GM12878 (cell line): ENCODE results near the gene FRRS1L. TPM values are rescaled to one million over a fixed set of nuclear protein-coding genes. Genes with fewer than 3 reads are reported as not detected.

Experiments
- ATAC-seq: fragments of 200-7000 bp; cut with Tn5 transposase; 3 replicates; pipeline ENCODE4 v1.9.1; 2020; ENCODE audit warnings: mild to moderate bottlenecking, moderate library complexity
- BruUV-seq: library from RNA; stranded (reverse); fragments of 400-500 nt; replicated peaks from 2 replicates; lab custom pipeline; 2021; lab: Mats Ljungman, UMichigan
- CTCF ChIA-PET: fragments of 300-600 bp; sonication (Branson Sonifier 250); formaldehyde crosslinking; extraction: SDS; loops from one replicate; lab custom pipeline; 2021; ENCODE audit warnings: inconsistent platforms; lab: Yijun Ruan, JAX
- POLR2A ChIA-PET: fragments of 350-600 bp; formaldehyde crosslinking; extraction: SDS; loops from one replicate; lab custom pipeline; 2021; ENCODE audit warnings: inconsistent platforms; lab: Charles Lee
- RAD21 ChIA-PET: fragments of 300-600 bp; sonication (Branson Sonifier 250); formaldehyde crosslinking; loops from one replicate; lab custom pipeline; 2023; ENCODE audit warnings: antibody characterized with exemption; ENCODE audit not compliant: unreplicated experiment; lab: Charles Lee
- SMC1A ChIA-PET: fragments of 300-600 bp; sonication (Branson Sonifier 250); formaldehyde crosslinking; loops from one replicate; lab custom pipeline; 2023; ENCODE audit not compliant: unreplicated experiment, uncharacterized antibody; lab: Charles Lee
- DNase-seq: peaks from one replicate; pipeline ENCODE4 v3.0.0-alpha.2; 2011; ENCODE audit warnings: low read depth, low spot score
- FAIRE-seq: peaks from 3 replicates; lab custom pipeline; 2011; peaks lifted over from hg19 to GRCh38; lab: Jason Lieb, UNC
- H2AFZ ChIP-seq: 2 replicates; pipeline ENCODE4 v1.6.0; 2011; ENCODE audit warnings: low read depth, low read length, control low read depth; ENCODE audit not compliant: control insufficient read depth
- H3K27ac ChIP-seq: 2 replicates; pipeline ENCODE4 v1.5.1; 2011; ENCODE audit warnings: control low read depth; ENCODE audit not compliant: control insufficient read depth, insufficient read depth
- H3K27me3 ChIP-seq, 2 experiments: replicated peaks in 1 of 2; 2 replicates each; pipeline versions ENCODE4 v1.6.0 to v1.6.1; 2011; ENCODE audit warnings: low read length in 1 of 2; ENCODE audit not compliant: control insufficient read depth in 2 of 2, insufficient read depth in 2 of 2
- H3K36me3 ChIP-seq, 2 experiments: 2 replicates each; pipeline ENCODE4 v1.5.1; 2011; ENCODE audit warnings: low read length in 1 of 2; ENCODE audit not compliant: control insufficient read depth in 2 of 2, insufficient read depth in 2 of 2
- H3K4me1 ChIP-seq: 2 replicates; pipeline ENCODE4 v1.6.1; 2011; ENCODE audit warnings: mild to moderate bottlenecking, low read length, moderate library complexity, mixed read lengths; ENCODE audit not compliant: control insufficient read depth, insufficient read depth
- H3K4me2 ChIP-seq: 2 replicates; pipeline ENCODE4 v1.6.0; 2011; ENCODE audit warnings: control low read depth; ENCODE audit not compliant: control insufficient read depth, insufficient read depth
- H3K4me3 ChIP-seq: fragments of 200-600 bp; sonication (generic); 2 replicates; pipeline ENCODE4 v1.5.1; 2016
- H3K79me2 ChIP-seq: 2 replicates; pipeline ENCODE4 v1.6.0; 2011; ENCODE audit warnings: low read length; ENCODE audit not compliant: control insufficient read depth, insufficient read depth
- H3K9ac ChIP-seq: 2 replicates; pipeline ENCODE4 v1.8.0; 2011; ENCODE audit warnings: low read length, control low read depth, mixed read lengths; ENCODE audit not compliant: control insufficient read depth, insufficient read depth
- H3K9me3 ChIP-seq: replicated peaks from 3 replicates; pipeline ENCODE4 v1.5.1; 2011; ENCODE audit warnings: mild to moderate bottlenecking, low read length; ENCODE audit not compliant: control insufficient read depth, insufficient read depth
- H4K20me1 ChIP-seq: 2 replicates; pipeline ENCODE4 v1.6.0; 2011; ENCODE audit not compliant: control insufficient read depth, insufficient read depth
- CBFB ChIP-seq: IDR thresholded peaks from 2 replicates; pipeline ENCODE4 v1.6.1; 2016; ENCODE audit warnings: antibody characterized with exemption, low read depth
- KAT2A ChIP-seq: conservative IDR thresholded peaks from 2 replicates; pipeline ENCODE4 v1.6.1; 2011; ENCODE audit warnings: low read depth, low read length; ENCODE audit not compliant: control insufficient read depth
- NR2C1 ChIP-seq: fragments of 450-650 bp; IDR thresholded peaks from 2 replicates; pipeline ENCODE4 v1.6.1; 2017; ENCODE audit warnings: antibody characterized with exemption, mild to moderate bottlenecking, moderate library complexity
- POU2F2 ChIP-seq: IDR thresholded peaks from 3 replicates; pipeline ENCODE4 v1.6.1; 2011; ENCODE audit warnings: low read depth, mild to moderate bottlenecking, low read length, borderline replicate concordance
- SIN3A ChIP-seq: IDR thresholded peaks from 2 replicates; pipeline ENCODE4 v1.6.1; 2012; ENCODE audit warnings: low read depth, low read length, improper control_type of control experiment
- SMAD1 ChIP-seq: fragments of 450-650 bp; IDR thresholded peaks from 2 replicates; pipeline ENCODE4 v1.6.1; 2018; ENCODE audit warnings: mild to moderate bottlenecking, low read depth; ENCODE audit not compliant: partially characterized antibody
- SREBF1 ChIP-seq: IDR thresholded peaks from 2 replicates; pipeline ENCODE4 v1.6.1; 2012; ENCODE audit warnings: mild to moderate bottlenecking, low read length
- WGBS: methylation state at CpG from one replicate; pipeline ENCODE4 v1.1.6; 2016; ENCODE audit warnings: low lambda C conversion rate; ENCODE audit not compliant: insufficient replicate concordance, insufficient coverage; ENCODE audit errors: missing lambda C conversion rate; 5-methylcytosine and 5-hydroxymethylcytosine counted together
- in situ Hi-C: fragments of 300-500 bp; cut with MboI; formaldehyde crosslinking; loops from 9 replicates; pipeline ENCODE4 v1.14.3; 2018; ENCODE audit warnings: mixed read lengths
- intact Hi-C: fragments of 100-400 bp; cut with micrococcal nuclease; formaldehyde crosslinking; loops from one replicate; pipeline ENCODE4 v1.14.2; 2022; ENCODE audit not compliant: unreplicated experiment
- polyA plus RNA-seq, 11 experiments: library from polyadenylated mRNA; depleted of rRNA in 4 of 11; unstranded in 6 of 11; stranded (reverse) in 5 of 11; fragments of >200 nt; fragmentation: Nextera tagmentation in 4 of 11; fragmentation: Illumina TruSeq in 1 of 11; extraction: Ambion mirVana in 4 of 11; extraction: Trizol in 1 of 11; gene quantifications; 1 replicate in 1 of 11; 2 replicates in 10 of 11; pipeline versions ENCODE4 v1.2.1 to v1.2.3, GENCODE V29; 2011 to 2016; ENCODE audit warnings: inconsistent platforms in 2 of 11, missing spikeins in 2 of 11, low read depth in 1 of 11
- total RNA-seq, 4 experiments: library from RNA; depleted of rRNA in 3 of 4; stranded (reverse); fragments of >200 nt in 3 of 4; fragmentation: Illumina TruSeq in 1 of 4; extraction: Trizol in 1 of 4; gene quantifications; 2 replicates each; pipeline versions ENCODE4 v1.2.1 to v1.2.3, GENCODE V29; 2013 to 2021

The FRRS1L gene
- total and polyA plus RNA-seq, 10 of the 15 experiments (the other 5 are each of a cell fraction or from before 2014, with no cell fraction given): not detected

- ChIA-PET SMC1A (no interaction called here), POLR2A (interaction anchor here (0.7 kb wide), 1 partner anchor 602 kb away, joined by 3 read pairs; no protein-coding TSS in a partner anchor), RAD21 (no interaction called here), CTCF (no interaction called here)
- Histone ChIP-seq H3K4me2 (no peak overlapping the region), H3K9ac (no peak overlapping the region), H3K4me3 (no peak overlapping the region), H2AFZ (no peak overlapping the region), H4K20me1 (no peaks in the 10 kb centered on the region), H3K79me2 (no peaks in the 10 kb centered on the region), H3K27ac (no peak overlapping the region), H3K27me3 (no peaks in the 10 kb centered on the region; a peak in 1 of 4 replicates), H3K4me1 (no peaks in the 10 kb centered on the region), H3K9me3 (peaks cover 3% of the 10 kb centered on the region; the same call in 2 of the 3 replicates), H3K36me3 (no peaks in the 10 kb centered on the region)
- intact Hi-C loops: no loop called here
- in situ Hi-C loops: no loop called here
- BruUV-seq: no TSS peak
- 38% methylated on average over 8 of the region's 8 CpGs for WGBS
- no peak for TF ChIP-seq SIN3A
- no peak for TF ChIP-seq CBFB
- TF ChIP-seq KAT2A: no peak
- no peak for TF ChIP-seq NR2C1
- DNase-seq (no peak), FAIRE-seq (no peak), ATAC-seq (no peak)
These were observed 10.3 kb downstream of the FRRS1L start for GRCh38 chr9:109156708-109157107.

GRCh38 chr9:109150925-109151545 is 16.0 kb downstream of the FRRS1L start:
- WGBS: 38% methylated on average over 3 of the region's 3 CpGs
- Histone ChIP-seq H3K4me1 (no peaks in the 10 kb centered on the region), H3K4me3 (no peak overlapping the region), H3K27me3 (no peaks in the 10 kb centered on the region), H3K36me3 (no peaks in the 10 kb centered on the region), H2AFZ (no peak overlapping the region), H3K9me3 (peaks cover 3% of the 10 kb centered on the region; the same call in 2 of the 3 replicates), H3K79me2 (no peaks in the 10 kb centered on the region), H3K27ac (no peak overlapping the region), H3K9ac (no peak overlapping the region), H3K4me2 (no peak overlapping the region), H4K20me1 (no peaks in the 10 kb centered on the region)
- TF ChIP-seq SREBF1 (no peak), SMAD1 (no peak), POU2F2 (no peak)
- FAIRE-seq (no peak), ATAC-seq (no peak), DNase-seq (no peak)
- ChIA-PET SMC1A (no interaction called here), POLR2A (no interaction called here), CTCF (no interaction called here), RAD21 (interaction anchor here (1.2 kb wide), 1 partner anchor 133 kb away, joined by 3 read pairs; no protein-coding TSS in a partner anchor)
- in situ Hi-C loops: no loop called here
- intact Hi-C loops: no loop called here
- BruUV-seq: no TSS peak
